Measurements from ENCODE around the gene ARHGAP33. TPM values are rescaled to one million over a fixed set of nuclear protein-coding genes. Genes with fewer than 3 reads are reported as not detected.

Gene ARHGAP33
- polyA plus RNA-seq, 1 donor (not counting 4 experiments of a cell fraction or from before 2014, with no cell fraction given): 0.49 TPM

GRCh38 chr19:35811317-35812219 is 36.2 kb downstream of the ARHGAP33 start:
- H3K27ac ChIP-seq (ENCODE audit: control insufficient read depth, insufficient read depth, low read length): no peak overlapping the region

DNA sequence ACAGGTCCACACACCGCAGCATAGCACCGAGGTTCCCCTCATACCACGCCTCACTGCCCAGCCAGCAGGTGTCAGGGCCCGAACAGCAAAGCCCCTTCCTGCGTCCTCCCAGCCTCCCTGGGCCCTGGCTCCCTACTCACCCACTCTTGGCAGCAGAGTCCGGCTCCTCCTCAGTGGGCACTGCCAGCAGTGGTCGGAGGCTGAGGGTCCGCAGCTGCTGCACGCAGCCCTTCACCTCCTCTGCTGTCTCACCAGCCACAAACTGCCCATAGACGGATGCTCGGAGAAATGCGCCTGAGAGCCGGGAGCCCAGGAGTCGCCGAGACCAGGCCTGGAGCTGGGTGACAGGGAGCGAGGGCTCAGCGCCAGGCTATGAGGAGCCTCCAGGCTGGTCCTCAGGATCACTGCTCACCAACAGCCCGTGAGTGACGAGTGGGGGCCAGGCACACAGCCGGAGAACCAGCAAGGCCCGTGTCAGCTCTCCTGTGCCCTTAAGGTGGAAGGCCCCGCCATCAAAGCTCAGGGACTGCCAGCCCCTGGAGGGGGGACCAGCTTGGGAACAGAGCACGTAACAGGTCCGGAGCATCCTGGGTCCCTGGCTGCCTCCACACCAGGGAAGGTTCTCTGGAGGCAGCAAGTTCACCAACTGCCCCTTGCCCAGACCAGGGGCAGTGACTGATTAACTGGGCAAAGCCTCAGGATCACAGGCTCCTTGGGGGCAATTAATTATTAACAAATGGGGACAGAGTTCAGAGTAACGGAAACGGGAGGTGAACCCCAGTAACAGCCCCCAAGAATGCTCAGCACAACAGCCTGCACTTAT is 37.1 kb downstream of the ARHGAP33 start, which contains the start of gene PRODH2:
Gene PRODH2 (minus strand): TSS at position 626 of the 823 bp plus-strand sequence. CDS start 40 bp downstream, at position 586.
- Histone ChIP-seq H3K9me3 (ENCODE audit: control insufficient read depth, low read depth, low read length) (no peaks in the 10 kb centered on the region), H3K9ac (ENCODE audit: control insufficient read depth, extremely low read depth, insufficient read depth, low read length) (no peak within 1 kb of the TSS), H3K36me3 (ENCODE audit: control insufficient read depth in 2 of 2, extremely low read depth in 1 of 2, insufficient read depth in 2 of 2, low read length in 2 of 2) (no peaks in the 10 kb centered on the region), H3K4me2 (ENCODE audit: control insufficient read depth, extremely low read depth, insufficient read depth, low read depth, low read length) (no peak within 1 kb of the TSS), H2AFZ (ENCODE audit: control insufficient read depth, low read length) (no peak within 1 kb of the TSS), H3K79me2 (ENCODE audit: control insufficient read depth, insufficient read depth, low read length) (no peaks in the 10 kb centered on the region), H3K27me3 (ENCODE audit: control insufficient read depth, extremely low read depth, insufficient read depth, low read length) (no peaks in the 10 kb centered on the region), H3K4me3 (ENCODE audit: control insufficient read depth in 2 of 3, extremely low read depth in 1 of 3, insufficient read depth in 2 of 3, low read depth in 1 of 3, low read length in 3 of 3) (no peak within 1 kb of the TSS), H3K4me1 (ENCODE audit: control insufficient read depth, extremely low read depth, insufficient read depth, low read length) (no peaks in the 10 kb centered on the region), H3K27ac (ENCODE audit: control insufficient read depth, insufficient read depth, low read length) (no peak within 1 kb of the TSS), H4K20me1 (ENCODE audit: control insufficient read depth, extremely low read depth, insufficient read depth, low read length) (no peaks in the 10 kb centered on the region), H3K9me1 (ENCODE audit: control insufficient read depth, extremely low read depth, insufficient read depth, low read length) (no peaks in the 10 kb centered on the region)
- FAIRE-seq (no peak), DNase-seq (ENCODE audit: low read depth, low spot score) (no peak)
- TF ChIP-seq EZH2 (IDR thresholded peaks at IDR 0.05; ENCODE audit: low read length): no peak
- TF ChIP-seq, protein P1, sequence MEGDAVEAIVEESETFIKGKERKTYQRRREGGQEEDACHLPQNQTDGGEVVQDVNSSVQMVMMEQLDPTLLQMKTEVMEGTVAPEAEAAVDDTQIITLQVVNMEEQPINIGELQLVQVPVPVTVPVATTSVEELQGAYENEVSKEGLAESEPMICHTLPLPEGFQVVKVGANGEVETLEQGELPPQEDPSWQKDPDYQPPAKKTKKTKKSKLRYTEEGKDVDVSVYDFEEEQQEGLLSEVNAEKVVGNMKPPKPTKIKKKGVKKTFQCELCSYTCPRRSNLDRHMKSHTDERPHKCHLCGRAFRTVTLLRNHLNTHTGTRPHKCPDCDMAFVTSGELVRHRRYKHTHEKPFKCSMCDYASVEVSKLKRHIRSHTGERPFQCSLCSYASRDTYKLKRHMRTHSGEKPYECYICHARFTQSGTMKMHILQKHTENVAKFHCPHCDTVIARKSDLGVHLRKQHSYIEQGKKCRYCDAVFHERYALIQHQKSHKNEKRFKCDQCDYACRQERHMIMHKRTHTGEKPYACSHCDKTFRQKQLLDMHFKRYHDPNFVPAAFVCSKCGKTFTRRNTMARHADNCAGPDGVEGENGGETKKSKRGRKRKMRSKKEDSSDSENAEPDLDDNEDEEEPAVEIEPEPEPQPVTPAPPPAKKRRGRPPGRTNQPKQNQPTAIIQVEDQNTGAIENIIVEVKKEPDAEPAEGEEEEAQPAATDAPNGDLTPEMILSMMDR (optimal IDR thresholded peaks at IDR 0.05 in 1 of 3, IDR thresholded peaks at IDR 0.05 in 1 of 3, conservative IDR thresholded peaks at IDR 0.05 in 1 of 3; ENCODE audit: extremely low read depth in 1 of 3, insufficient read depth in 2 of 3, low read length in 3 of 3): no peak
- dilution Hi-C loops (cut with MboI; ENCODE audit: extremely low pct_ligation_motif_present, low sequenced_read_pairs): no loop called here

More at GRCh38 chr19:35811317-35812219, 36.2 kb downstream of the ARHGAP33 start:
- Histone ChIP-seq H3K79me2 (ENCODE audit: control insufficient read depth, insufficient read depth, low read length) (no peaks in the 10 kb centered on the region), H4K20me1 (ENCODE audit: control insufficient read depth, extremely low read depth, insufficient read depth, low read length) (no peaks in the 10 kb centered on the region), H3K4me1 (ENCODE audit: control insufficient read depth, extremely low read depth, insufficient read depth, low read length) (no peaks in the 10 kb centered on the region), H3K9me3 (ENCODE audit: control insufficient read depth, low read depth, low read length) (no peaks in the 10 kb centered on the region), H3K9me1 (ENCODE audit: control insufficient read depth, extremely low read depth, insufficient read depth, low read length) (no peaks in the 10 kb centered on the region), H3K4me2 (ENCODE audit: control insufficient read depth, extremely low read depth, insufficient read depth, low read depth, low read length) (no peak overlapping the region), H2AFZ (ENCODE audit: control insufficient read depth, low read length) (no peak overlapping the region), H3K36me3 (ENCODE audit: control insufficient read depth in 2 of 2, extremely low read depth in 1 of 2, insufficient read depth in 2 of 2, low read length in 2 of 2) (no peaks in the 10 kb centered on the region), H3K27me3 (ENCODE audit: control insufficient read depth, extremely low read depth, insufficient read depth, low read length) (no peaks in the 10 kb centered on the region), H3K9ac (ENCODE audit: control insufficient read depth, extremely low read depth, insufficient read depth, low read length) (no peak overlapping the region), H3K4me3 (ENCODE audit: control insufficient read depth in 2 of 3, extremely low read depth in 1 of 3, insufficient read depth in 2 of 3, low read depth in 1 of 3, low read length in 3 of 3) (no peak overlapping the region)
- dilution Hi-C loops (cut with MboI; ENCODE audit: extremely low pct_ligation_motif_present, low sequenced_read_pairs): no loop called here
- DNase-seq (ENCODE audit: low read depth, low spot score) (no peak), FAIRE-seq (no peak)
- no peak for TF ChIP-seq EZH2 (IDR thresholded peaks at IDR 0.05; ENCODE audit: low read length)
- TF ChIP-seq, protein P1 (optimal IDR thresholded peaks at IDR 0.05 in 1 of 3, IDR thresholded peaks at IDR 0.05 in 1 of 3, conservative IDR thresholded peaks at IDR 0.05 in 1 of 3; ENCODE audit: extremely low read depth in 1 of 3, insufficient read depth in 2 of 3, low read length in 3 of 3): no peak
